22Rv1 (cell line): Measurements from ENCODE around the gene RGS7.

Source experiments
- ZFX ChIP-seq: fragments of 450-650 bp; IDR thresholded peaks from 2 replicates; pipeline ENCODE4 v1.6.1; 2017; ENCODE audit warnings: antibody characterized with exemption, borderline replicate concordance
- TF ChIP-seq, protein P1 (sequence below): fragments of 450-650 bp; IDR thresholded peaks from 2 replicates; pipeline ENCODE4 v1.5.1; 2017; ENCODE audit warnings: mild to moderate bottlenecking

DNA sequence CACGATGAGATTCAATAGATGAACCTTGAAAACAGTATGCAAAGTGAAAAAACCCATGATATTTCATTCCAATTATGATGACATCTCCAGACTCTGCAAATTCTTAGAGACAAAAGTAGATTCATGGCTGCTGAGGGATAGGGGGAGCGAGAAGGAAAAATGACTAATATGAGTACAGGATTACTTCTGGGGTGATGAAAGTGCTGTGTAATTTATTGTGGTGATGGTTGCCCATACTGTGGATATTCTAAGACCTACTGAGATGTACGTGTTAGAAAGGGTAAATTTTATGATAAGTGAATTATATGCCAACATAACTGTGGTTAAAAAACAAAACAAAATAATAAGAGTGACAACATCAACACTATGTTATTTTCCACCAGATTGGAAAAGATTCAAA is 18.9 kb upstream of the RGS7 start:
- TF ChIP-seq, protein P1, sequence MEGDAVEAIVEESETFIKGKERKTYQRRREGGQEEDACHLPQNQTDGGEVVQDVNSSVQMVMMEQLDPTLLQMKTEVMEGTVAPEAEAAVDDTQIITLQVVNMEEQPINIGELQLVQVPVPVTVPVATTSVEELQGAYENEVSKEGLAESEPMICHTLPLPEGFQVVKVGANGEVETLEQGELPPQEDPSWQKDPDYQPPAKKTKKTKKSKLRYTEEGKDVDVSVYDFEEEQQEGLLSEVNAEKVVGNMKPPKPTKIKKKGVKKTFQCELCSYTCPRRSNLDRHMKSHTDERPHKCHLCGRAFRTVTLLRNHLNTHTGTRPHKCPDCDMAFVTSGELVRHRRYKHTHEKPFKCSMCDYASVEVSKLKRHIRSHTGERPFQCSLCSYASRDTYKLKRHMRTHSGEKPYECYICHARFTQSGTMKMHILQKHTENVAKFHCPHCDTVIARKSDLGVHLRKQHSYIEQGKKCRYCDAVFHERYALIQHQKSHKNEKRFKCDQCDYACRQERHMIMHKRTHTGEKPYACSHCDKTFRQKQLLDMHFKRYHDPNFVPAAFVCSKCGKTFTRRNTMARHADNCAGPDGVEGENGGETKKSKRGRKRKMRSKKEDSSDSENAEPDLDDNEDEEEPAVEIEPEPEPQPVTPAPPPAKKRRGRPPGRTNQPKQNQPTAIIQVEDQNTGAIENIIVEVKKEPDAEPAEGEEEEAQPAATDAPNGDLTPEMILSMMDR = no peak
- no peak for TF ChIP-seq ZFX
